ENCODE results near the gene DUSP7.
"Not testable (repeated sequence)": the region's sequence is repeated elsewhere in the genome, so short reads cannot be mapped to it uniquely, and the experiment has no call there.

Gene DUSP7

DNA sequence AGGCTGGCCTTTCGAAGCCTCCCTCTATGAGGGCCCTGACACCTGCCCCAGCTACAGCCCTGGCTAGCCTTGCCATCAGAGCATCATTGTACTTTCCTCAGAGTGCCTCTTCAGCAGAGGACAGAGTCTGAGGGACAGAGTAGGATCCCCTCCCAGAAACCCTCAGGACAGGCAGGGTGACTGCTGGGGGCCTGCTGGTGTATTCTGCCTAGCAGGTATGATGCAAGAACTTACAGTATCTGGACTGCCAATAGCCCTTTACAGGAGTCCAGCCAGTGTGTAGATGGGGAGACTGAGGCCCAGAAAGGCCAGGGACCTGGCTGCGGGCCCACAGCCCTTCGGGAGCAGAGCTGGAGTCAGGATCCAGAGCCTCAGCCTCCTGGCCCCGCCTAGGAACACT is 19.1 kb downstream of the DUSP7 start:
- in situ Hi-C loops (cut with MboI; ENCODE audit: low sequenced_read_pairs, unreplicated experiment) = no loop called here
- TF ChIP-seq, protein P1, sequence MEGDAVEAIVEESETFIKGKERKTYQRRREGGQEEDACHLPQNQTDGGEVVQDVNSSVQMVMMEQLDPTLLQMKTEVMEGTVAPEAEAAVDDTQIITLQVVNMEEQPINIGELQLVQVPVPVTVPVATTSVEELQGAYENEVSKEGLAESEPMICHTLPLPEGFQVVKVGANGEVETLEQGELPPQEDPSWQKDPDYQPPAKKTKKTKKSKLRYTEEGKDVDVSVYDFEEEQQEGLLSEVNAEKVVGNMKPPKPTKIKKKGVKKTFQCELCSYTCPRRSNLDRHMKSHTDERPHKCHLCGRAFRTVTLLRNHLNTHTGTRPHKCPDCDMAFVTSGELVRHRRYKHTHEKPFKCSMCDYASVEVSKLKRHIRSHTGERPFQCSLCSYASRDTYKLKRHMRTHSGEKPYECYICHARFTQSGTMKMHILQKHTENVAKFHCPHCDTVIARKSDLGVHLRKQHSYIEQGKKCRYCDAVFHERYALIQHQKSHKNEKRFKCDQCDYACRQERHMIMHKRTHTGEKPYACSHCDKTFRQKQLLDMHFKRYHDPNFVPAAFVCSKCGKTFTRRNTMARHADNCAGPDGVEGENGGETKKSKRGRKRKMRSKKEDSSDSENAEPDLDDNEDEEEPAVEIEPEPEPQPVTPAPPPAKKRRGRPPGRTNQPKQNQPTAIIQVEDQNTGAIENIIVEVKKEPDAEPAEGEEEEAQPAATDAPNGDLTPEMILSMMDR (IDR thresholded peaks at IDR 0.05; ENCODE audit: borderline replicate concordance, control extremely low read depth, extremely low read depth, insufficient read depth, missing control alignments) = no peak
- DNase-seq (ENCODE audit: low spot score) = no peak

DNA sequence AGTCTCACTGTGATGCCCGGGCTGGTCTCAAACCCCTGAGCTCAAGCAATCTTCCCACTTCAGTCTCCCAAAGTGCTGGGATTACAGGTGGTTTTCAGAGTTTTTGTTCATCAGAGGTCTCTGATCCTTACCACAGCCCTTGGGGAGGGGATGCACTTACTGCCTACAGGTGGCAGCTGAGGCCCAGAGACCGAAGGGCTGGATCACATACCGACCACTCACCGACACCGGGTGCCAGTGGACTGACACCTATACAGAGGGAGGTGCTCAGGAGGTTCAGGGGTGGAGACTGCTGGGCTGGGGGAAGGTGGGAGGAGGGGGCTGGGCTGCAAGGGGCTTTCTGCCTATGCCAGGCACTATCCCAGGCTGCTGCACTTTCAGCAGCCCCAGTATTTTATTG is 19.5 kb downstream of the DUSP7 start:
- in situ Hi-C loops (cut with MboI; ENCODE audit: low sequenced_read_pairs, unreplicated experiment) = no loop called here
- no peak for DNase-seq (ENCODE audit: low spot score)
- TF ChIP-seq, protein P1 (IDR thresholded peaks at IDR 0.05; ENCODE audit: borderline replicate concordance, control extremely low read depth, extremely low read depth, insufficient read depth, missing control alignments) = no peak

GRCh38 chr3:52036222-52036694 is 20.1 kb downstream of the DUSP7 start:
- in situ Hi-C loops (cut with MboI; ENCODE audit: low sequenced_read_pairs, unreplicated experiment) = no loop called here
- TF ChIP-seq, protein P1 (IDR thresholded peaks at IDR 0.05; ENCODE audit: borderline replicate concordance, control extremely low read depth, extremely low read depth, insufficient read depth, missing control alignments) = no peak
- no peak for DNase-seq (ENCODE audit: low spot score)

DNA sequence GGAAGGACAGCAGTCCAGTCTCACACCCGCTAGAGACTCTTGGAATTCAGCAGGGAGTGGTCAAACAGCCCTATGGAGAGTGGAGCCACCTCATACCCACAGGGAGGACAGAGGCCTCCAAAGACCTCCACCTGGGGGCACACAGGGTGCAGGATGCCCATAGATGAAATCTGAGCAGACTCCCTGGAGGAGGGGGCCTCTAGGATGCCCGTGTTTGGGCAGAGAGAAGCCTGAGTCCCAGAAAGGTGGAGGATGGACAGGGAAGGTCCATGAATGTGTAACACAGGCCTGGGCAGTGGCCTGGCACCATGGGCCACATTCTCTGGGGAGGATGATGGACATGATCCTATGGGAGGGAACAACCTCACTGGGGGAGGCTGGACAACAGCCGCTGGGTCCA is 21.7 kb downstream of the DUSP7 start:
- TF ChIP-seq, protein P1 (IDR thresholded peaks at IDR 0.05; ENCODE audit: borderline replicate concordance, control extremely low read depth, extremely low read depth, insufficient read depth, missing control alignments) = no peak
- in situ Hi-C loops (cut with MboI; ENCODE audit: low sequenced_read_pairs, unreplicated experiment) = no loop called here
- DNase-seq (ENCODE audit: low spot score) = no peak

DNA sequence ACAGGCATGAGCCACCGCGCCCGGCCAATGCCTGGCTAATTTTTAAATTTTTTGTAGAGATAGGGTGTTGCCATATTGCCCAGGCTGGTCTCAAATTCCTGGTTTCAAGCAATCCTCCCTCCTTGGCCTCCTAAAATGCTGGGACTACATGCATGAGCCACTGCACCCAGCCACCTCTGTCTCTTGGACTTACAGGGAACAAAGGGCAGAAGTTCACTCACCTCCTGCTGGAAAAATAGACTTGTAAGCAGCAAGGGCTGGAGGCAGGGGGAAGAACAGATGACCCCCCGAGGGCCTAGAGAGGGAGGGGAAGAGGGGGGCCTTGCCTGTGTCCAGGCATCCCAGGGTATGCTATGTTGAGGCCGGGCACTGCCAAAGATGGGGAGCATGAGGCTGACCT is 22.2 kb downstream of the DUSP7 start:
- TF ChIP-seq, protein P1 (IDR thresholded peaks at IDR 0.05; ENCODE audit: borderline replicate concordance, control extremely low read depth, extremely low read depth, insufficient read depth, missing control alignments) = no peak
- DNase-seq (ENCODE audit: low spot score) = no peak
- in situ Hi-C loops (cut with MboI; ENCODE audit: low sequenced_read_pairs, unreplicated experiment) = no loop called here

DNA sequence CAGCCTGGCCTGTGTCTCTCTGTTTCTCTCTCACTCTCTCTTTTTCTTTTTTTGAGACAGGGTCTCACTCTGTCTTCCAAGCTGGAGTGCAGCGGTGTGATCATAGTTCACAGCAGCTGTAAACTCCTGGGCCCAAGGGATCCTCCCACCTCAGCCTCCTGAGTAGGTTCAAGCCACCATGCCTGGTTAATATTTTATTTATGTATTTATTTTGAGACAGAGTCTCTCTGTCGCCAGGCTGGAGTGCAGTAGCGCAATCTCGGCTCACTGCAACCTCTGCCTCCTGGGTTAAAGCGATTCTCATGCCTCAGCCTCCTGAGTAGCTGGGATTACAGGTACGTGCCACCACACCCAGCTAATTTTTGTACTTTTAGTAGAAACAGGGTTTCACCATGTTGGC is 22.6 kb downstream of the DUSP7 start:
- DNase-seq (ENCODE audit: low spot score); in situ Hi-C loops (cut with MboI; ENCODE audit: low sequenced_read_pairs, unreplicated experiment): not testable (repeated sequence)

DNA sequence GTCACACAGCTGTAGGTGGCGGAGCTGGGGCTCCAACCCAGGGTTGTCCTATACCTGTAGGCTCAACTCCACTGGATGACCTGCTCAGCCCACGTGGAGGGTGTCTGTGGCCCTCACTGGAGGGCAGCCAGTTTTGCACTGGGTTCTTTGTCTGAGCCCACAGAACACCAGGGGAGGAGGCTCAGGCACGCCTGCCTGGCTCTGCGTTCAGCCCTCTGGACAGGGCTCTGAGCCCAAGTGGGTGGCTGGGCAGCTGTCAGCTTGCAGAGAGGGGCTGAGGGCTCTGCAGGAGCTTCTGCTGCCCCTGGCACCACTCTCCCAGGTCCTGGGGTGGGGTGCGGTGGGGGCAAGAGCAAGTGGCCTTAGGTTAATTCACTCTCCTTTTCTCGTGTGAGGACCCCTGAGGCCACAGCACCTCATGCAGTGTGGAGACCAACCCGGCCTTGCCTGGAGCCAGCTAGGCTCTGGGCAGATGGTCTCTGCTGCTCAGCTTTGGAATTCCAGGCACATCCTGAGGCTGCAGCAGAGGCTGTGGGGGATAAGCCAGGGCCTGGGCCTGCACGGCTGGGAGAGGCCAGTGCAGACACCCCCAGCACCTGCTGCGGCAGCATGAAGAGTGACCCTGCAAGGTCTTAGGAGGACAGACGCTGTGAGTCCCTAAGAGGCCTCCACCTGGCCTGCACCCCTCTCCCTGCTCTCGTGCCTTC is 23.5 kb downstream of the DUSP7 start:
- in situ Hi-C loops (cut with MboI; ENCODE audit: low sequenced_read_pairs, unreplicated experiment) = no loop called here
- TF ChIP-seq, protein P1 (IDR thresholded peaks at IDR 0.05; ENCODE audit: borderline replicate concordance, control extremely low read depth, extremely low read depth, insufficient read depth, missing control alignments) = no peak
- DNase-seq (ENCODE audit: low spot score) = no peak

Measured in GM13976 (cell line).